Measurements from ENCODE around the gene CCNA1. TPM values are rescaled to one million over a fixed set of nuclear protein-coding genes. Genes with fewer than 3 reads are reported as not detected.

The CCNA1 gene
- total RNA-seq = 127 and 156 TPM in 2 replicates

DNA sequence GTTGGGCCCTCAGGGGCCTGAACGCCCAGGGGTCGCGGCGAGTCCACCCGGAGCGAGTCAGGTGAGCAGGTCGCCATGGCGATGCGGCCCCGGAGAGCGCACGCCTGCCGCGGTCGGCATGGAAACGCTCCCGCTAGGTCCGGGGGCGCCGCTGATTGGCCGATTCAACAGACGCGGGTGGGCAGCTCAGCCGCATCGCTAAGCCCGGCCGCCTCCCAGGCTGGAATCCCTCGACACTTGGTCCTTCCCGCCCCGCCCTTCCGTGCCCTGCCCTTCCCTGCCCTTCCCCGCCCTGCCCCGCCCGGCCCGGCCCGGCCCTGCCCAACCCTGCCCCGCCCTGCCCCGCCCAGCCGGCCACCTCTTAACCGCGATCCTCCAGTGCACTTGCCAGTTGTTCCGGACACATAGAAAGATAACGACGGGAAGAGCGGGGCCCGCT, at the start of gene CCNA1:
CCNA1 (plus strand) TSS at position 390 of the 439 bp plus-strand sequence. CDS start 562 bp downstream, outside the sequence.
- DNase-seq (ENCODE audit: low read depth, low spot score) = no peak

DNA sequence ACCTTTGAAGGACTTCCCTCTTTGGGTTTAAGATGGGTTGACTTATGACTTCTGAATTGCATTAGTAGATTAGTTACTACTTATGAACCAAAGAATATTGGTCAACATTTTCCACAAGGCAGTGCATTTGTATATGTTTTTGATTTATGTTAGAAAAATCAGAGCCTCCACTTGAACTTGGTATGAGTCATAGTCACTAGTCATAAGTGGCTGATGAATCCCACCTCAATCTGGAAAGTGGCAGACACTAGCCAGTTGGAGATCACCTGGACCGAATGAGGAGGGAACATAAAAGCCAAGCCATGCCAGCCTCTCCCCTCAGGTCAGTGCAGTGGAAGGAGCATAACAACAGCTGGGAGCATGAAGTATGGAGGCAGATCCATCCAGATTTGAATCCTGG, 46.8 kb upstream of the CCNA1 start:
- DNase-seq (ENCODE audit: low read depth, low spot score) = no peak

DNA sequence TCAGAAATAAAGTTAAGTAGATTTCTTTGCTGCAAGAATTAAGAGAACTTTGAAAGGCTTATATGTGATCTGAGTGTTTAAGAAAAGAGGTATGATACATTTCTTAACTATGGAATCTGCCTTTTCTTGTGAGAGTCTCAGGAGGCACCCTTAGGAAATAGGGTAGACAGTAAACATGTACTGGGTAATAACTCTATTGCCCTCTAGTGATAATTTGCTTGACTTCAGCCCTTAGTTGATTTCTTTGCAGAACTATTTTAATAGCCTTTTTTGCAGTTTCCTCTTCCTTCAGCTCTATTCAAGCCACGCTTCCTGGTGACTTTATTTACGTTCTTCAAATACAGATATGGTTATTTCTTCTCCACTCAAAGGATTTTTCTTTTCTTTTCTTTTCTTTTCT, 37.0 kb upstream of the CCNA1 start:
- no peak for DNase-seq (ENCODE audit: low read depth, low spot score)

GRCh38 chr13:36405151-36405550, 27.1 kb upstream of the CCNA1 start:
- no peak for DNase-seq (ENCODE audit: low read depth, low spot score)

DNA sequence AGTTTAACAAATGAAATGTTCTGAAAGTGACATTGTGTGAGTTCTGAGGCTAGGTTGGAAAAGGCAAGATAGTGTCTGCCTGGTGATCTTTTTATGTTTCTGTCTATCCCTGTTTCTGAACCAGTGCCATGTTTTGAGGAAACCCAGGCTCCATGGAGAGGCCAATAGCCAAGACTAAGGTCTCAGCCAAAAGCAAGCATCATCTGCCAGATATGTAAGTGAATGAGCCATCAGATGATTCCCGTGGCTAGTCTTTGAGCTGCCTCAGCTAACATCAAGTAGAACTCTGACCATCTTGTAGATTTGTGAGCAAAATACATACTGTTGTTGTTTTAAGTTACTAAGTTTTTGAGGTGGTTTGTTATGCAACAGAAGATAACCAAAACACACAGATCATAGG, 19.6 kb upstream of the CCNA1 start:
- no peak for DNase-seq (ENCODE audit: low read depth, low spot score)

GRCh38 chr13:36413161-36413560, 19.1 kb upstream of the CCNA1 start:
- no peak for DNase-seq (ENCODE audit: low read depth, low spot score)

DNA sequence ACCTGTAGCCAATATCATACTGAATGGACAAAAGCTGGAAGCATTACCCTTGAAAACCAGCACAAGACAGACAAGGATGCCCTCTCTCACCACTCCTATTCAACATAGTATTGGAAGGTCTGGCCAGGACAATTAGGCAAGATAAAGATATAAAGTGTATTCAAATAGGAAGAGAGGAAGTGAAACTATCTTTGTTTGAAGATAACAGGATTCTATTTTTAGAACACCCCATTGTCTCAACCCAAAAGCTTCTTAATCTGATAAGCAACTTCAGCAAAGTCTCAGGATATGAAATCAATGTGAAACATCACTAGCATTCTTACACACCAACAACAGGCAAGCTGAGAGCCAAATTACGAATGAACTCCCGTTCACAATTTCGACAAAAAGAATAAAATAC, 17.8 kb upstream of the CCNA1 start:
- no peak for DNase-seq (ENCODE audit: low read depth, low spot score)

GRCh38 chr13:36417331-36417730, 15.0 kb upstream of the CCNA1 start:
- DNase-seq (ENCODE audit: low read depth, low spot score) = no peak

DNA sequence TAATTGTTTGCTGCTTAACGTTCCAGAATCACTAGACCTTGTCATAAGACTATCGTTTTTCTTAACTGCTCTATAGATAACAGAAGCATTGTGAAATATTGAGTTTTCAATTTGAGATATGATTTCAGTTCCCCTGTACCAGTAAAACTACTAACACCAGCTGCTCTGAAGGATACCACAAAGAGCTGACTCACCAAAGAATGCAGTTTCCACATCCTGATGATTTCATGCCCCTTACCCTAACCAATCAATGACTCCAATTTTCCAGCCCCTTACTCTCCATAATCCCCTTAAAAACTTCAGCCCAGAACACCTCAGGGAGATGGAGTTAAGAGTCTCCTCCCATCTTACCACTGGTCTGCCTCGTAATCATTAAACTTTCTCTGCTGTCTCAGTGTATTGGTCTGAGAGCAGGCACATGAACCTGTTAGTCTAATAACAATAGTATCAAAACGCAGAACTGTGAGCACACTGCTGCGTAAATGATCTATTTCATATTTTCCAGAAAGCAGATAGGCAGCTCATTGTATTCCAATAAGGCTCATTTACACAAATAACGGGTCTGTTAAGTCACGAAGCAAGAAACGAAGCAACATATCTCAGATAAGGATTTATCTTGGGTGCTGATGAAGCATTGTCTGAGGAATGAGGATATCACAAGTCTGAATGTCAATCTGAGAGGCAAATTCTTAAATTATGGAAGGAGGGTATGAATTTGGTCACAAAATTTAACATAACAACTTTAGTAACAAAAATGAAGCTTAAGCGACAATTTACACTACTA, 14.1 kb upstream of the CCNA1 start:
- peak; percentile 27 for DNase-seq (ENCODE audit: low read depth, low spot score)

DNA sequence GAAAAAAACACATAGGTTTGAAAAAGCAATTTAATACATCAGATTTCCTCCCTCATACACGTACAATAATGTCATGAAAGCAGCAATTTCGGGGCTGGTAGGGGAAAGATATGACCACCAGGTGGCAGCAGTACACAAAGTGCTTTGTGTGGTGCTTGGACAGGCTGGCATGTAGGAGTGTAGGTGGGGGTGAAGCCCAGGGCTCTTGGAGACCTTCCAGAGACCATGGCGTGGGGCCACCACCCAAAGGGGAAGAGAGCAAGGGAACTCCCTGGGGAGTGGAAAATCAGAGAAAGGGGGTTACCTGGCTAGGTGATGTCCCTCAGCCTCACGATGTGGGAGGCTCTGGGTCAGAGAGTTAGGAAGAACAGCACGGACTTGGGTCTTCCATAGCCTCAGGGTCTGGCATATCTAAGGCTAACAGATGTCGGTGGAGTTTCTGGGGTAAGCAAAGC, 11.8 kb upstream of the CCNA1 start:
- peak; percentile 46 for DNase-seq (ENCODE audit: low read depth, low spot score)

DNA sequence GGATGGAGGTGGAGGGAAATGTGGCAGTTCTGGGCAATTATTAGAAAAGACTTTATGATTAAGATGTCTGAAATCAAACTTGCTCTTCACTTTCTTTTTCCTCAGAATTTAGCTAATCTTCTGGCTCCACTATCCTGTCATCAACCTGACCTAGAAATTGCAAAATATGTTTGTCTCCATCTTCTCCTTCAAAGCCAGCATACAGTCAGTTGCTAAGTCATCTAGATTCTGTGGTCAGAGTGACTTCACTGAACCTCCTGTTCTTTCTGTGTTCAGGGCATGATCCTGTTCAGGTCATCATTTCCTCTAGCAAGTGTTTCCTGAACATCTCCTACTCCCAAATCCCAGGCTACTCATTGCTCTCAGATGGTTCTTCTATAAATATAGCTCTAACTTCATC, 10.8 kb upstream of the CCNA1 start:
- no peak for DNase-seq (ENCODE audit: low read depth, low spot score)

DNA sequence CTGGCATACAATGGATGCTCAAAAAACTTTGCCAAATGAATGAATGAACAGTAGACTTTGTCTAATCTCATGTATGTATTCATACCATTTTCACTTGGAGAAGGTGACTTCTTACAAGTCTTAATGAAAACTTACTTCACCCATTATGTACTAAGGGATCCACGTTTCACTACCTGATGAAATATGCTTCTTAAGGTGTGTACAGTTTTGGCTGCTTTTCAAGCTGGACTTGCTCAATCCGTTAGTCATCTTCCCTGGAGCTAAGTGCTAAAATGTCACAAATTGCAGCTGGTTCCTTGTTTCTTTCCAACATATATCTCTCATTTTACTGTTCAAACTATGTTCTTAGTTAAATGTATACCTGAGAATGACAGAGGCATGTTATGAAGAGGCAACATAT, 4.2 kb upstream of the CCNA1 start:
- DNase-seq (ENCODE audit: low read depth, low spot score) = no peak

DNA sequence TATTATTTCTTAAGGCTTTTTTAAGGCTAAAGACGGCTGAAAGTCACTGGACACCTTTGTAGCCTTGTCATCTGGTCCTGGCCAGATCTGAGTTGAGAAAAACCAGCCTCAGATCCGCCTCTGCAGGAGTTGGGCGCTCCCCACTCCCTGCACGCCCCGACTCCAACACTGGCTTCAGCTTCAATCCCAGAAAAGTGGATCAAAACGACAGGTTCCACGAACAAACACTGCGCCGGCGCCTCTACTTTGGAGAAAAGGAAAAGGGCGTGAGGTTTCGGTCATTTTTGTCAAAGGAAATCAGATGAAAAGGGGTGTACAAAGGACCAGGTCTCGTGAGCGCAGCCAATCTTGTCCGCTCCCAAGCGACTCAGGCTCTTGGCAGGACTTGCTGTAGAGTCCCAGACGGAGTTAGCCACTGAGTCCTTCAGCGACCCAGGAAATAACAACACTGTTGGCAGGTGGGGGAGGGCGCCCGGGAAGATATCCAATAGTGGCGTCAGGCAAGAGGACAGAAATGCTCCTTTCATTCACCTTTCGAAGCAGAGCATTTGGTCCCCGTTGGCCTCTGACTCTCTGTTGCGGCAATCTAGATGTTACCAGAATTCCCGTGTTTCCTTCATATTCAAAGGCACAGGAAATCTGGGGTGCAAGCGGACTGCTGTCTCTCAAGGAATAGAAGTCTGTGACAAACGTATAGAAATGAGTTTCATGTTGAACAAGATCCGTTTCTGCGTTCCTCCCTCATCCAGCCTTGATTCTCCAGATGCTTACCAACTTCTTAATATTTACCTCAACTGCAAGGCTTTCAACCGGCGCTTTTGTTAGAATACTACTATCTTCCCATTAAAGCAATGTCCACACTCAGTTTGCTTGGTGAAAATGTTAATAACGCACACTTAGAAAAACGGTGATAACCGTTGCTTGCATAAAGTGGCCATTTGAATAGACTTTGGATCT, 1.8 kb upstream of the CCNA1 start:
- no peak for DNase-seq (ENCODE audit: low read depth, low spot score)

GRCh38 chr13:36431204-36432105, 840 bp upstream of the CCNA1 start:
- DNase-seq (ENCODE audit: low read depth, low spot score) = no peak

GRCh38 chr13:36436811-36437210, 4.5 kb downstream of the CCNA1 start:
- DNase-seq (ENCODE audit: low read depth, low spot score) = no peak

DNA sequence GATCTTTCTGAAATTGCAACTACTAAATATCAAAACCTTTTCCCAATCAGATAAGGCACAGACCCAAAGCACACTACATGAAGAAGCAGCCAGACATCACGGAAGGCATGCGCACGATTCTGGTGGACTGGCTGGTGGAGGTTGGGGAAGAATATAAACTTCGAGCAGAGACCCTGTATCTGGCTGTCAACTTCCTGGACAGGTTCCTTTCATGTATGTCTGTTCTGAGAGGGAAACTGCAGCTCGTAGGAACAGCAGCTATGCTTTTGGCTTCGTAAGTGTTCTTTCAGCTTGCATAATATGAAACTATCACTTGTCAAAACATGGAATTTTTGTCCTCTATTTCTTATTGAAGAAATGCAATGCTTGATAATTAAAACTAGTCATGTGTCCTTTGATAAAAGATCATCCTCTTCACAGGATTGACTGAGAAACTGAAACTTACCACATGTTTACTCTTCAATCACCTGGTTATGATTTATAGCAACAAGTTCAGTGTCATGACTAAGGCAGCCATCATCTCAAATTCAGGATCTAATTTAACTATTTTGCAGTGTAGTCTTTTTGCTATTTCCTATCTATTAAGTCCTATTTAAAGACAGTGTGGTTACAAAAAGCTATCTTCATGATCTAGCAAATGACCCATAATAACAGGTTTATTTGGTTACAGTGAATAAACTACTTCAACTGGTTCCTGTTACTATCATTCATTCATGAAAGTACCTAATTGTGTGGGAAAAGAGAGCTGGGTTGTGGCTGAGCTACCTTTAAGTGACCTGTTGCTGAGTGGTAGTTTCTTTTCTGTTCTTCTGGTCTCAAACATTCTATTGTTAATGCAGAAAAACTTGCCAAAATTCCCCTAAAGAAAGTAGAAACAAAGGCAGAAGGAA, 6.5 kb downstream of the CCNA1 start:
- no peak for DNase-seq (ENCODE audit: low read depth, low spot score)

DNA sequence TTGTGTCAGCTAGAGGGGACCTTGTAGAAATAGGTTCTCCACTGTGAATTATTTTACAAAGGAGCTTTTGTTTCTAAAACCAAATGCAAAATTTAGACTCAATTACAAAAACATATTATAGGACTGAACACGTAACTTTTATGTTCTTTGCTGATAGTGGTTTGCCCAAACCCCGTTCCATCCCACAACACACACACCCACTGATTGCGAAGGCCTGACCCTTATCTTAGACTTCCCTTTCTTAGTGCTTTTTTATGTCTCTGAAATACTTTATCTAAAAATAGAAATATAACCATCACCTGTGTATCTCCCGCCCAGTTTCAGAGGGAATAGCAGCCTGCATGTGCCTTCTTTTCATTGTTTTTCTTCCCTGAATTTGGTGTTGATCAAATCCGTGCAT, 13.0 kb downstream of the CCNA1 start:
- DNase-seq (ENCODE audit: low read depth, low spot score) = no peak

GRCh38 chr13:36445891-36446351, 13.6 kb downstream of the CCNA1 start:
- no peak for DNase-seq (ENCODE audit: low read depth, low spot score)

DNA sequence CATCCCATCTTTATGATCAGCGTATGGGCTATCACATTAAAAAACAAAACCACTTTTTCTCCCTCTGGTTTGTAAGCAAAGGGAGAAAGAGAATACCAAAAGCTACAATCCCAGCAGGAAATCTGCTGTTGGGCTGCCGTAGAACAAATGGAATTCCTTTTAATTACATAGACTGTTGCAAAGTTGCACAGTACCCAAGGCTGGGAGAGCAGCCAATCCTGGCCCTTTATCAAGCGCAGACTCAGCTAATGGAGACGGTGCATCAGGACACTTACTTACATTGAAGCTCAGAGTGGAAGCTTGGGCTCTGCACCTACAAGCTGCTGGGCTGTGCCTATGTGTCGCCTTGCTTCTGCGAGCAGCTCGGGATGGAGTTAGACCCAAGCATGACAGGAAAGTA, 15.2 kb downstream of the CCNA1 start:
- DNase-seq (ENCODE audit: low read depth, low spot score) = no peak

DNA sequence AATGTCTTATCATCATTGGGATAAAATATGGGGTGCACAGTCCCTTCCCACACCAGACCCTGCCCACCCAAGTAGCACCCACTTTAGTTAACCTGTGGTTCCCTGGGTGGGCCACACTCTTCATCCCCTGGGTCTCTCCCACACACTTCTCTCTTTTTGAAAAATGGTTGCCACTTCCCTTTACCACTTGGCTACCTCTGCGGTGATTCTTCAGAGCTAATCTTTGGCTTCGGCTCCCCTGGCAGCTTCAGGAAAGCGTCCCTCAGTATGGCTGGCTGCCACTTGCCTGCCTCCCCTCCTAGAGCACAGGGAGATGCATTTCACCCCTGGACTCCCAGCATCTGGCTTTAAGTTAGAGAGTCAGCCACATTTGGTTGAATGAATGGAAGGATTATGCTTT, 18.2 kb downstream of the CCNA1 start:
- DNase-seq (ENCODE audit: low read depth, low spot score) = no peak

Data from pulmonary artery endothelial cell (primary cell).